OCI-M2 (cell line): ENCODE data around the gene SLC25A18.
"Not testable (repeated sequence)": the region's sequence is repeated elsewhere in the genome, so short reads cannot be mapped to it uniquely, and the experiment has no call there.

Experiments
- DNase-seq: peaks from one replicate; lab custom pipeline; 2025; ENCODE audit not compliant: unreplicated experiment; lab: John Stamatoyannopoulos, UW

SLC25A18 gene

GRCh38 chr22:17603668-17604067, 40.4 kb downstream of the SLC25A18 start:
- no peak for DNase-seq

- no peak for DNase-seq
Measured at GRCh38 chr22:17606496-17606895, 43.2 kb downstream of the SLC25A18 start.

- DNase-seq, result no peak
Measured at GRCh38 chr22:17607891-17608521, 44.7 kb downstream of the SLC25A18 start.

- no peak for DNase-seq
Measured at GRCh38 chr22:17612057-17612456, 48.8 kb downstream of the SLC25A18 start.

- no peak for DNase-seq
Measured at GRCh38 chr22:17613280-17613679, 50.0 kb downstream of the SLC25A18 start.

GRCh38 chr22:17627961-17628405, 64.7 kb downstream of the SLC25A18 start:
- DNase-seq, result no peak

- DNase-seq, result peak; percentile 66
Measured at GRCh38 chr22:17628406-17629172, 65.3 kb downstream of the SLC25A18 start, which contains the start of gene ATP6V1E1. Gene ATP6V1E1 (minus strand): TSS chr22:17628749. CDS start chr22:17628635, 114 bp downstream.

GRCh38 chr22:17629173-17629489, 65.8 kb downstream of the SLC25A18 start:
- DNase-seq, result no peak

- DNase-seq, result no peak
Measured at GRCh38 chr22:17629641-17630040, 66.3 kb downstream of the SLC25A18 start.

GRCh38 chr22:17631076-17631565, 67.8 kb downstream of the SLC25A18 start:
- DNase-seq, result no peak

- no peak for DNase-seq
Measured at GRCh38 chr22:17633217-17633997, 70.1 kb downstream of the SLC25A18 start.

GRCh38 chr22:17633998-17634323, 70.7 kb downstream of the SLC25A18 start:
- no peak for DNase-seq

- DNase-seq, result no peak
Measured at GRCh38 chr22:17634696-17635095, 71.4 kb downstream of the SLC25A18 start.

GRCh38 chr22:17636850-17637249, 73.6 kb downstream of the SLC25A18 start:
- not testable (repeated sequence) for DNase-seq

GRCh38 chr22:17637490-17638181, 74.3 kb downstream of the SLC25A18 start:
- DNase-seq, result no peak

- no peak for DNase-seq
Measured at GRCh38 chr22:17638182-17638431, 74.8 kb downstream of the SLC25A18 start.

GRCh38 chr22:17638432-17639246, 75.3 kb downstream of the SLC25A18 start, which contains the start of gene BCL2L13:
Gene BCL2L13 (plus strand): TSS chr22:17638757. CDS start chr22:17655712, 16,955 bp downstream.
- peak; percentile 65 for DNase-seq

- DNase-seq, result no peak
Measured at GRCh38 chr22:17639247-17639741, 76.0 kb downstream of the SLC25A18 start.
